ENCODE data around the gene ZNF593.

Gene ZNF593

GRCh38 chr1:26169198-26169554 is 532 bp upstream of the ZNF593 start:
- DNase-seq (ENCODE audit: low read depth): no peak

GRCh38 chr1:26170472-26170821 is 739 bp downstream of the ZNF593 start:
- DNase-seq (ENCODE audit: low read depth): no peak

GRCh38 chr1:26171084-26172072 is 1.7 kb downstream of the ZNF593 start, which contains the start of gene ZNF593OS:
Gene ZNF593OS (minus strand): TSS chr1:26171832. CDS start chr1:26171661, 171 bp downstream.
- no peak for DNase-seq (ENCODE audit: low read depth)

- DNase-seq (ENCODE audit: low read depth): no peak
These were observed 5.6 kb downstream of the ZNF593 start for GRCh38 chr1:26175346-26175745.

GRCh38 chr1:26177182-26177684 is 7.5 kb downstream of the ZNF593 start, which contains the start of gene CNKSR1:
Gene CNKSR1 (plus strand): TSS chr1:26177491. CDS start chr1:26177548, 57 bp downstream.
- no peak for DNase-seq (ENCODE audit: low read depth)

GRCh38 chr1:26180010-26180506 is 10.3 kb downstream of the ZNF593 start:
- DNase-seq (ENCODE audit: low read depth): no peak

GRCh38 chr1:26181586-26182382 is 12.1 kb downstream of the ZNF593 start:
- DNase-seq (ENCODE audit: low read depth): no peak

GRCh38 chr1:26182383-26182696 is 12.6 kb downstream of the ZNF593 start:
- DNase-seq (ENCODE audit: low read depth): no peak

GRCh38 chr1:26184086-26184485 is 14.4 kb downstream of the ZNF593 start:
- no peak for DNase-seq (ENCODE audit: low read depth)

GRCh38 chr1:26184883-26185282 is 15.2 kb downstream of the ZNF593 start:
- no peak for DNase-seq (ENCODE audit: low read depth)

GRCh38 chr1:26187882-26188281 is 18.2 kb downstream of the ZNF593 start:
- no peak for DNase-seq (ENCODE audit: low read depth)

- DNase-seq (ENCODE audit: low read depth): no peak
These were observed 18.8 kb downstream of the ZNF593 start for GRCh38 chr1:26188477-26188876.

- DNase-seq (ENCODE audit: low read depth): no peak
These were observed 19.6 kb downstream of the ZNF593 start for GRCh38 chr1:26189331-26189730.

GRCh38 chr1:26189751-26190275 is 20.1 kb downstream of the ZNF593 start:
- DNase-seq (ENCODE audit: low read depth): no peak

GRCh38 chr1:26190373-26190987 is 20.8 kb downstream of the ZNF593 start, which contains the start of gene CATSPER4:
Gene CATSPER4 (plus strand): TSS chr1:26190602. CDS start chr1:26190628, 26 bp downstream.
- no peak for DNase-seq (ENCODE audit: low read depth)

- no peak for DNase-seq (ENCODE audit: low read depth)
These were observed 22.0 kb downstream of the ZNF593 start for GRCh38 chr1:26191739-26192138.

GRCh38 chr1:26195805-26196204 is 26.1 kb downstream of the ZNF593 start:
- DNase-seq (ENCODE audit: low read depth): no peak

GRCh38 chr1:26197301-26197700 is 27.6 kb downstream of the ZNF593 start:
- DNase-seq (ENCODE audit: low read depth): no peak

- no peak for DNase-seq (ENCODE audit: low read depth)
These were observed 28.1 kb downstream of the ZNF593 start for GRCh38 chr1:26197813-26198212.

GRCh38 chr1:26200413-26200812 is 30.7 kb downstream of the ZNF593 start:
- DNase-seq (ENCODE audit: low read depth): no peak

- no peak for DNase-seq (ENCODE audit: low read depth)
These were observed 34.1 kb downstream of the ZNF593 start for GRCh38 chr1:26203642-26204318.
